SU-DHL-6 (cell line): Measurements from ENCODE around the gene MTCL1.

Source experiments
- H2AFZ ChIP-seq: fragments of 200-600 bp; sonication (generic); 2 replicates; pipeline ENCODE4 v1.6.1; 2014; ENCODE audit warnings: low read depth, mild to moderate bottlenecking, moderate library complexity, mixed read lengths, antibody characterized with exemption, low read length; ENCODE audit not compliant: severe bottlenecking
- H3F3A ChIP-seq: fragments of 200-600 bp; shearing (Covaris generic); 2 replicates; pipeline ENCODE4 v1.6.0; 2016; ENCODE audit warnings: antibody characterized with exemption, mild to moderate bottlenecking; ENCODE audit not compliant: insufficient read depth
- H3K27ac ChIP-seq: fragments of 200-600 bp; sonication (generic); 2 replicates; pipeline ENCODE4 v1.5.1; 2016; ENCODE audit warnings: low read depth, mild to moderate bottlenecking, low read length, moderate library complexity, mixed read lengths
- H3K27me3 ChIP-seq: fragments of 200-600 bp; sonication (generic), shearing (Covaris generic); 2 replicates; pipeline ENCODE4 v1.6.0; 2014; ENCODE audit warnings: mild to moderate bottlenecking, low read length
- H3K36me3 ChIP-seq: fragments of 200-600 bp; sonication (generic); 2 replicates; pipeline ENCODE4 v1.6.1; 2014; ENCODE audit warnings: mild to moderate bottlenecking, low read length, mixed read lengths
- H3K4me2 ChIP-seq: fragments of 300-600, 200-600 bp; shearing (Covaris generic), sonication (generic); 2 replicates; pipeline ENCODE4 v1.6.0; 2014; ENCODE audit warnings: low read length, low read depth, mild to moderate bottlenecking; ENCODE audit not compliant: poor library complexity, severe bottlenecking
- H3K4me3 ChIP-seq: fragments of 200-600 bp; sonication (generic); 2 replicates; pipeline ENCODE4 v1.5.1; 2014; ENCODE audit warnings: antibody characterized with exemption, low read length, mild to moderate bottlenecking, mixed read lengths; ENCODE audit not compliant: insufficient read depth, poor library complexity, severe bottlenecking
- H3K79me2 ChIP-seq: fragments of 200-600 bp; sonication (generic); 2 replicates; pipeline ENCODE4 v1.6.1; 2014; ENCODE audit warnings: mild to moderate bottlenecking, low read length, moderate library complexity; ENCODE audit not compliant: insufficient read depth
- H3K9ac ChIP-seq: fragments of 200-600 bp; sonication (generic); 2 replicates; pipeline ENCODE4 v1.7.0; 2014; ENCODE audit warnings: mild to moderate bottlenecking, low read length
- H3K9me2 ChIP-seq: fragments of 200-600 bp; sonication (generic); replicated peaks from 2 replicates; pipeline ENCODE4 v1.6.1; 2014; ENCODE audit warnings: low read length; ENCODE audit not compliant: insufficient read depth
- H3K9me3 ChIP-seq: fragments of 200-600 bp; sonication (generic); 2 replicates; pipeline ENCODE4 v1.6.1; 2014; ENCODE audit warnings: low read length, mixed read lengths; ENCODE audit not compliant: insufficient read depth
- H4K20me1 ChIP-seq: fragments of 200-600 bp; sonication (generic); 2 replicates; pipeline ENCODE4 v1.6.1; 2014; ENCODE audit warnings: low read depth, mild to moderate bottlenecking, antibody characterized with exemption, low read length, moderate library complexity, mixed read lengths
- EZH2phosphoT487 ChIP-seq: fragments of 200-600 bp; sonication (generic), shearing (Covaris generic); conservative IDR thresholded peaks from 2 replicates; pipeline ENCODE4 v1.6.1; 2018; ENCODE audit warnings: mild to moderate bottlenecking, antibody characterized with exemption, low read length, moderate library complexity, mixed read lengths
- TF ChIP-seq, protein P1 (sequence below): fragments of 200-600 bp; sonication (generic); IDR thresholded peaks from one replicate; pipeline ENCODE4 v1.5.1; 2017; ENCODE audit warnings: antibody characterized with exemption, mild to moderate bottlenecking, low read length, moderate library complexity; ENCODE audit not compliant: insufficient read depth, poor library complexity, severe bottlenecking

The MTCL1 gene

DNA sequence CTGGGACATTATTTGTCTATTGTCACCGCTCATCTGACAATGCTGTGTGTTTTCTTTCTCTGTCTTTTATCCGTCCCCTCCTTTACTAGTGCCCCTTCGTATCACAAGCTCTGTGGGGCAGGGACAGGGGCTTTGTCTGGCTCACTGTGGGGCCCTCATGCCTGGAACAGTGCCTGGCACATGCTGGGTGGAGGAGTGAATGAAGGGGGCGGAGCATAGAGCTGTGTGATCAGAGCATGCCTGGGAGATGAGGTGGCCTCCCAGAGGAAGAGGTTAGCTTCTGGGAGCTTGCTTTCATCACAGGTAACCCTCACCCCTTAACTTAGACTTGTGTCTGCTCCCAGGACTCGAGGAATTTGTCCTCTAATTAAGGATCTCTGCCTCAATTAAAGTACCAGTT, 16.4 kb downstream of the MTCL1 start:
- no peak overlapping the region for H2AFZ ChIP-seq
- H3K9me2 ChIP-seq, result no peaks in the 10 kb centered on the region
- no peaks in the 10 kb centered on the region for H3K79me2 ChIP-seq
- no peak overlapping the region for H3K27ac ChIP-seq
- H3K9ac ChIP-seq, result no peak overlapping the region
- TF ChIP-seq, protein P1, sequence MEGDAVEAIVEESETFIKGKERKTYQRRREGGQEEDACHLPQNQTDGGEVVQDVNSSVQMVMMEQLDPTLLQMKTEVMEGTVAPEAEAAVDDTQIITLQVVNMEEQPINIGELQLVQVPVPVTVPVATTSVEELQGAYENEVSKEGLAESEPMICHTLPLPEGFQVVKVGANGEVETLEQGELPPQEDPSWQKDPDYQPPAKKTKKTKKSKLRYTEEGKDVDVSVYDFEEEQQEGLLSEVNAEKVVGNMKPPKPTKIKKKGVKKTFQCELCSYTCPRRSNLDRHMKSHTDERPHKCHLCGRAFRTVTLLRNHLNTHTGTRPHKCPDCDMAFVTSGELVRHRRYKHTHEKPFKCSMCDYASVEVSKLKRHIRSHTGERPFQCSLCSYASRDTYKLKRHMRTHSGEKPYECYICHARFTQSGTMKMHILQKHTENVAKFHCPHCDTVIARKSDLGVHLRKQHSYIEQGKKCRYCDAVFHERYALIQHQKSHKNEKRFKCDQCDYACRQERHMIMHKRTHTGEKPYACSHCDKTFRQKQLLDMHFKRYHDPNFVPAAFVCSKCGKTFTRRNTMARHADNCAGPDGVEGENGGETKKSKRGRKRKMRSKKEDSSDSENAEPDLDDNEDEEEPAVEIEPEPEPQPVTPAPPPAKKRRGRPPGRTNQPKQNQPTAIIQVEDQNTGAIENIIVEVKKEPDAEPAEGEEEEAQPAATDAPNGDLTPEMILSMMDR, result no peak
- H3K4me2 ChIP-seq, result no peak overlapping the region
- H3K4me3 ChIP-seq, result no peak overlapping the region
- H3K9me3 ChIP-seq, result no peaks in the 10 kb centered on the region
- H4K20me1 ChIP-seq, result no peaks in the 10 kb centered on the region
- H3K36me3 ChIP-seq, result no peaks in the 10 kb centered on the region
- H3K27me3 ChIP-seq, result no peaks in the 10 kb centered on the region
- H3F3A ChIP-seq, result no peaks in the 10 kb centered on the region

DNA sequence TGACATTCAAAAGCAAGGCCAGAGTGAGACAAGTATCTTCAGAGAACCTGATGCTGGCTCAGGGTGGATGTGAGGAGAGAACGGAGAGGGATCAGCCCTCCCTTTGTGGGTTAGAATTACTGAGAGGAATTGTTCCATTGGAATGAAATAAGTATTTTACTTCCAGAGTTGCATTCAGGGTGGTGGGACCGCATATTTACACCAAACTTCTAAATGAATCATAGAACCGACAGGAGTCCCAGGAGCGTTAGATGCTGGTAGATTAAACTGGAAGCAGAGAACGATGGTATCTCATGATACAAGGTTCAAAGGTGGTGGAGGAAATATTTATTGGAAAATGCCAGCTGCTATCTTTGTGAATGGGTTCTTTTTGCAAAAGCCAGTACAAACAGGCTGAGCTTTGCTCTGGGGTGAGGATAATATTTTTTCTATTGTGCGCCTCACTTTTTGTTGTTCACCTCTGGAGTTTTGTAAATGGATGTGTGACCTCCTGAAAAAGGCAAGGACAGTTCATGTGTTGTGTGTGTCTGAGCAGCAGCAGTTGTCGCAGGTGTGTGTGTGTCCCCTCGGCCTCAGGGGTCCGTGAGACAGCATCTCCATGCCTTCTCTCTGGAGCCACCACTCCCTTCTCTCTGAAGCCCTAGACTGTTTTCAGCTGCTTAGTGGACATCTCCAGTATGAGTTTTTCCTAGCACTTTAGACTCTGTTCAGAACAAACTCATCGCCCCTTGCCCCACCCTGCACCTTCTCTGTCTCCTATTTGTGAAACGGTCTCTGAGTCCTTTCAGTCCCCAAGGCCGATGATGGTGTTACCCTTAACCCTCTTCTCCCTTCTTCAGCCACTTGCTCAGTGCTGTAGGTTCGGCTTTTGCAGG, 17.8 kb downstream of the MTCL1 start:
- Histone ChIP-seq H3F3A (no peaks in the 10 kb centered on the region), H3K9me2 (no peaks in the 10 kb centered on the region), H3K79me2 (no peaks in the 10 kb centered on the region), H2AFZ (no peak overlapping the region), H3K9me3 (no peaks in the 10 kb centered on the region), H4K20me1 (no peaks in the 10 kb centered on the region), H3K27me3 (no peaks in the 10 kb centered on the region), H3K36me3 (no peaks in the 10 kb centered on the region), H3K4me3 (no peak overlapping the region), H3K4me2 (no peak overlapping the region), H3K27ac (no peak overlapping the region), H3K9ac (no peak overlapping the region)
- no peak for TF ChIP-seq EZH2phosphoT487
- TF ChIP-seq, protein P1, result no peak

DNA sequence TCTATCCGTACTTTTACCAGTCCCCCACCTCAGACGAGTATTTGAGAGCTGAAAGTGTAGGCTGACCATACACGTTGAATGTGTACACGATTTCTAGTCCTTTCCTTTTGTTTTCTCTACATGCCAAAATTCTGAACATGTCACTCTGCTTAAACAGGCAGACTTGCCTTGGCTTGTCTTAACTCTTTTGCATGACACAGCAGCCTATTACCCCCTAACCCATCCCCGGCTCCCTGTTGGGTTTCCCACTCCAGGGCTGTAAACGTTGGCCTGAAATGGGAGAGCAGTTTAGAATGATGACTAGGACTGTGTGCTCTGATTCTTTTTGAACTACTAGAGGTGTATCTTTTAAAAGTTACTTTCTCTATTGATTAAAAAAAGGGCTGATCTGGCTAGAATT, 19.1 kb downstream of the MTCL1 start:
- Histone ChIP-seq H3F3A (no peaks in the 10 kb centered on the region), H3K27ac (no peak overlapping the region), H3K4me2 (no peak overlapping the region), H4K20me1 (no peaks in the 10 kb centered on the region), H2AFZ (no peak overlapping the region), H3K36me3 (no peaks in the 10 kb centered on the region), H3K79me2 (no peaks in the 10 kb centered on the region), H3K9ac (no peak overlapping the region), H3K9me3 (no peaks in the 10 kb centered on the region), H3K27me3 (no peaks in the 10 kb centered on the region), H3K9me2 (no peaks in the 10 kb centered on the region), H3K4me3 (no peak overlapping the region)
- no peak for TF ChIP-seq EZH2phosphoT487
- TF ChIP-seq, protein P1, result no peak
